HepG2 (cell line): Measurements from ENCODE around the gene MTA3. TPM values are rescaled to one million over a fixed set of nuclear protein-coding genes. Genes with fewer than 3 reads are reported as not detected.
"Not testable (repeated sequence)": the region's sequence is repeated elsewhere in the genome, so short reads cannot be mapped to it uniquely, and the experiment has no call there.

ENCODE experiments used
- ATAC-seq: fragments of 200-7000 bp; cut with Tn5 transposase; 3 replicates; pipeline ENCODE4 v1.9.1; 2020; ENCODE audit warnings: mild to moderate bottlenecking, moderate library complexity
- BruUV-seq: library from RNA; stranded (reverse); fragments of 400-500 nt; replicated peaks from 2 replicates; lab custom pipeline; 2021; lab: Mats Ljungman, UMichigan
- CTCF ChIA-PET: fragments of 300-600 bp; formaldehyde crosslinking; extraction: SDS; loops from one replicate; lab custom pipeline; 2021; ENCODE audit warnings: low total read pairs, inconsistent platforms, low intra/inter-chr PET ratio; lab: Yijun Ruan, JAX
- POLR2A ChIA-PET: fragments of 350-600 bp; sonication (Branson Sonifier 250); formaldehyde crosslinking; loops from one replicate; lab custom pipeline; 2020; ENCODE audit warnings: antibody characterized with exemption, inconsistent platforms; lab: Yijun Ruan, JAX
- DNase-seq: peaks from one replicate; pipeline ENCODE4 v3.0.0-alpha.2; 2015; ENCODE audit warnings: low spot score
- FAIRE-seq: peaks from 3 replicates; lab custom pipeline; 2011; peaks lifted over from hg19 to GRCh38; lab: Jason Lieb, UNC
- H2AFZ ChIP-seq: one replicate; pipeline ENCODE4 v1.6.1; 2011; ENCODE audit warnings: low read length, inconsistent platforms
- H3K27ac ChIP-seq: fragments of 300-600 bp; 3 replicates; pipeline ENCODE4 v1.8.0; 2011; ENCODE audit warnings: mixed run types, mild to moderate bottlenecking, mixed read lengths, low read length, inconsistent platforms; ENCODE audit not compliant: insufficient read depth; ENCODE audit errors: extremely low read length
- H3K27me3 ChIP-seq, 2 experiments: fragments of 200-600 bp in 1 of 2; 2 replicates in 1 of 2; 3 replicates in 1 of 2; pipeline versions ENCODE4 v1.6.0 to v1.8.0; 2011; ENCODE audit warnings: low read length in 2 of 2, mild to moderate bottlenecking in 2 of 2, moderate library complexity in 2 of 2, inconsistent platforms in 1 of 2; ENCODE audit not compliant: insufficient read depth in 2 of 2, control insufficient read depth in 1 of 2
- H3K36me3 ChIP-seq, 2 experiments: fragments of 200-600 bp in 1 of 2; replicated peaks in 1 of 2; 2 replicates in 1 of 2; 3 replicates in 1 of 2; pipeline versions ENCODE4 v1.5.1 to v1.8.0; 2011; ENCODE audit warnings: low read length in 2 of 2, inconsistent platforms in 1 of 2; ENCODE audit not compliant: insufficient read depth in 2 of 2, control insufficient read depth in 1 of 2
- H3K4me1 ChIP-seq: 2 replicates; pipeline ENCODE4 v1.5.1; 2012; ENCODE audit warnings: low read length, inconsistent platforms; ENCODE audit not compliant: insufficient read depth
- H3K4me2 ChIP-seq: 2 replicates; pipeline ENCODE4 v1.6.0; 2011; ENCODE audit warnings: low read depth, low read length, inconsistent platforms
- H3K4me3 ChIP-seq, 3 experiments: fragments of 200-600 bp in 1 of 3; sonication (generic), shearing (Covaris generic) in 1 of 3; replicated peaks in 1 of 3; 2 replicates each; pipeline ENCODE4 v1.5.1; 2011 to 2016; ENCODE audit warnings: low read length in 3 of 3, inconsistent platforms in 2 of 3, low read depth in 2 of 3, mild to moderate bottlenecking in 2 of 3, control low read depth in 1 of 3, mixed read lengths in 1 of 3; ENCODE audit not compliant: insufficient read depth in 1 of 3
- H3K79me2 ChIP-seq: one replicate; pipeline ENCODE4 v1.6.1; 2011; ENCODE audit warnings: low read length, inconsistent platforms; ENCODE audit not compliant: insufficient read depth
- H3K9ac ChIP-seq: 2 replicates; pipeline ENCODE4 v1.6.0; 2011; ENCODE audit warnings: mild to moderate bottlenecking, low read depth, low read length, inconsistent platforms; ENCODE audit not compliant: insufficient read depth
- H3K9me3 ChIP-seq: 2 replicates; pipeline ENCODE4 v1.5.1; 2012; ENCODE audit warnings: mild to moderate bottlenecking, low read length
- H4K20me1 ChIP-seq: 2 replicates; pipeline ENCODE4 v1.6.0; 2011; ENCODE audit warnings: inconsistent platforms, mild to moderate bottlenecking, low read length, moderate library complexity; ENCODE audit not compliant: insufficient read depth
- GATAD2A ChIP-seq: IDR thresholded peaks from 2 replicates; pipeline ENCODE4 v1.6.1; 2016
- HNF4A ChIP-seq: sonication (generic); formaldehyde crosslinking; IDR thresholded peaks from 2 replicates; pipeline ENCODE4 v1.4.0; 2020; ENCODE audit warnings: missing genetic modification reagents
- KLF12 ChIP-seq: sonication (generic); formaldehyde crosslinking; IDR thresholded peaks from 2 replicates; pipeline ENCODE4 v1.4.0; 2020; ENCODE audit warnings: missing genetic modification reagents, borderline replicate concordance
- LCORL ChIP-seq, 2 experiments: fragments of 450-650 bp in 1 of 2; sonication (generic) in 1 of 2; formaldehyde crosslinking in 1 of 2; IDR thresholded peaks; 2 replicates each; pipeline versions ENCODE4 v1.5.0 to v1.6.1; 2017 to 2020; ENCODE audit warnings: antibody characterized with exemption in 1 of 2, missing genetic modification reagents in 1 of 2
- RAD21 ChIP-seq: fragments of 450-650 bp; formaldehyde crosslinking; IDR thresholded peaks from 2 replicates; pipeline ENCODE4 v1.5.0; 2020; ENCODE audit warnings: mild to moderate bottlenecking
- SALL1 ChIP-seq: sonication (generic); formaldehyde crosslinking; IDR thresholded peaks from 2 replicates; pipeline ENCODE4 v1.8.0; 2022; ENCODE audit warnings: mild to moderate bottlenecking, missing genetic modification reagents
- SMC3 ChIP-seq: IDR thresholded peaks from 2 replicates; pipeline ENCODE4 v1.6.1; 2011; ENCODE audit warnings: low read length, improper control_type of control experiment
- ZFX ChIP-seq: sonication (generic); formaldehyde crosslinking; IDR thresholded peaks from 2 replicates; pipeline ENCODE4 v1.4.0; 2020; ENCODE audit warnings: mild to moderate bottlenecking, low read depth, missing genetic modification reagents, moderate library complexity
- ZNF296 ChIP-seq: sonication (generic); formaldehyde crosslinking; conservative IDR thresholded peaks from 2 replicates; pipeline ENCODE4 v1.5.0; 2020; ENCODE audit warnings: mild to moderate bottlenecking, missing genetic modification reagents
- ZNF629 ChIP-seq: sonication (generic); formaldehyde crosslinking; conservative IDR thresholded peaks from 2 replicates; pipeline ENCODE4 v1.5.0; 2020; ENCODE audit warnings: missing genetic modification reagents
- WGBS: methylation state at CpG from one replicate; pipeline ENCODE4 v1.1.6; 2017; ENCODE audit warnings: low lambda C conversion rate; 5-methylcytosine and 5-hydroxymethylcytosine counted together
- in situ Hi-C: cut with HindIII; loops from 2 replicates; pipeline ENCODE4 v1.10.0; 2017; ENCODE audit warnings: low pct_unique_long_range_greater_than_20kb; ENCODE audit not compliant: extremely low pct_ligation_motif_present
- intact Hi-C: fragments of 100-400 bp; cut with micrococcal nuclease; formaldehyde crosslinking; loops from one replicate; pipeline ENCODE4 v1.10.0; 2022; ENCODE audit not compliant: unreplicated experiment
- polyA plus RNA-seq, 8 experiments: library from polyadenylated mRNA; depleted of rRNA in 3 of 8; stranded (reverse) in 7 of 8; unstranded in 1 of 8; fragments of >200 nt; fragmentation: Illumina TruSeq in 4 of 8; extraction: Trizol in 4 of 8; gene quantifications; 2 replicates each; pipeline versions ENCODE4 v1.2.1 to v1.2.3, GENCODE V29; 2011 to 2016; ENCODE audit warnings: low read depth in 4 of 8, missing spikeins in 1 of 8, mixed read lengths in 1 of 8; ENCODE audit not compliant: insufficient read depth in 1 of 8
- total RNA-seq, 5 experiments: library from RNA; depleted of rRNA; stranded (reverse); fragments of >200 nt; fragmentation: Illumina TruSeq; extraction: Trizol; gene quantifications; 2 replicates each; pipeline ENCODE4 v1.2.3, GENCODE V29; 2016; ENCODE audit warnings: low read depth in 1 of 5
- TF ChIP-seq, protein P1 (sequence below): IDR thresholded peaks from 2 replicates; pipeline ENCODE4 v1.4.0; 2020; ENCODE audit warnings: mild to moderate bottlenecking, missing genetic modification reagents
- TF ChIP-seq, protein P2 (sequence below): sonication (generic); formaldehyde crosslinking; IDR thresholded peaks from 2 replicates; pipeline ENCODE4 v1.4.0; 2020; ENCODE audit warnings: missing genetic modification reagents, borderline replicate concordance
- TF ChIP-seq, protein P3 (sequence below): sonication (generic); formaldehyde crosslinking; IDR thresholded peaks from 2 replicates; pipeline ENCODE4 v1.5.0; 2020; ENCODE audit warnings: mild to moderate bottlenecking, missing genetic modification reagents, moderate library complexity

MTA3 gene
- total and polyA plus RNA-seq, 2 of the 13 experiments (the other 11 are each of a cell fraction or from before 2014, with no cell fraction given), result 48.8 to 77.8 TPM

DNA sequence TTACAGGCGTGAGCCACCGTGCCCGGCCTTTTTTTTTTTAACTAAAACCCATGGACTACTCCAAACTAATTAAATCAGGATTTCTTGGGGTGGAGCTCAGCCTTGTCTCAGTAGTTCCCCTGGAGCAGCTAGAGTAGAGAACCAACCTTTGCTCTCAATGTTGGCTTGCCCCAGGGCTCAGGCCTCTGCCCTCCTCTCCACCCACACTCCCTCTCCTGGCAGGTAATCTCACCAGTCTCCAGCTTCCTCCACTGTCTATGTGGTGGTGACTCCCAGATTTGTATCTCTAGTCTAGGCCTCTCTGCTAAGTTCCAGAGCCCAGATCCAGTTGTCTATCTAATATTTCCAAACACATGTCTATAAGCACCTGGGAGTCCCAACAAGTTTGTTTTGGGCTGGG, 9.6 kb upstream of the MTA3 start (continued):
- TF ChIP-seq, protein P1, sequence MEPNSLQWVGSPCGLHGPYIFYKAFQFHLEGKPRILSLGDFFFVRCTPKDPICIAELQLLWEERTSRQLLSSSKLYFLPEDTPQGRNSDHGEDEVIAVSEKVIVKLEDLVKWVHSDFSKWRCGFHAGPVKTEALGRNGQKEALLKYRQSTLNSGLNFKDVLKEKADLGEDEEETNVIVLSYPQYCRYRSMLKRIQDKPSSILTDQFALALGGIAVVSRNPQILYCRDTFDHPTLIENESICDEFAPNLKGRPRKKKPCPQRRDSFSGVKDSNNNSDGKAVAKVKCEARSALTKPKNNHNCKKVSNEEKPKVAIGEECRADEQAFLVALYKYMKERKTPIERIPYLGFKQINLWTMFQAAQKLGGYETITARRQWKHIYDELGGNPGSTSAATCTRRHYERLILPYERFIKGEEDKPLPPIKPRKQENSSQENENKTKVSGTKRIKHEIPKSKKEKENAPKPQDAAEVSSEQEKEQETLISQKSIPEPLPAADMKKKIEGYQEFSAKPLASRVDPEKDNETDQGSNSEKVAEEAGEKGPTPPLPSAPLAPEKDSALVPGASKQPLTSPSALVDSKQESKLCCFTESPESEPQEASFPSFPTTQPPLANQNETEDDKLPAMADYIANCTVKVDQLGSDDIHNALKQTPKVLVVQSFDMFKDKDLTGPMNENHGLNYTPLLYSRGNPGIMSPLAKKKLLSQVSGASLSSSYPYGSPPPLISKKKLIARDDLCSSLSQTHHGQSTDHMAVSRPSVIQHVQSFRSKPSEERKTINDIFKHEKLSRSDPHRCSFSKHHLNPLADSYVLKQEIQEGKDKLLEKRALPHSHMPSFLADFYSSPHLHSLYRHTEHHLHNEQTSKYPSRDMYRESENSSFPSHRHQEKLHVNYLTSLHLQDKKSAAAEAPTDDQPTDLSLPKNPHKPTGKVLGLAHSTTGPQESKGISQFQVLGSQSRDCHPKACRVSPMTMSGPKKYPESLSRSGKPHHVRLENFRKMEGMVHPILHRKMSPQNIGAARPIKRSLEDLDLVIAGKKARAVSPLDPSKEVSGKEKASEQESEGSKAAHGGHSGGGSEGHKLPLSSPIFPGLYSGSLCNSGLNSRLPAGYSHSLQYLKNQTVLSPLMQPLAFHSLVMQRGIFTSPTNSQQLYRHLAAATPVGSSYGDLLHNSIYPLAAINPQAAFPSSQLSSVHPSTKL (CRISPR knock-in tag), result 0 out of 2 replicates have a peak, but pooled peaks have one; percentile 23
- TF ChIP-seq LCORL (IDR thresholded peaks at IDR 0.05) (no peak), LCORL (CRISPR knock-in tag; IDR thresholded peaks at IDR 0.05) (no peak; the same call in 1 of the 2 replicates), ZNF629 (CRISPR knock-in tag) (no peak), ZFX (CRISPR knock-in tag) (peak; percentile 58), HNF4A (CRISPR knock-in tag) (peak; percentile 61), RAD21 (CRISPR knock-in tag) (peak; percentile 45; the same call in 1 of the 2 replicates), KLF12 (CRISPR knock-in tag) (peak; percentile 100), SALL1 (CRISPR knock-in tag) (peak; percentile 31; the same call in 1 of the 2 replicates), SMC3 (peak; percentile 68; the same call in 1 of the 2 replicates), ZNF296 (CRISPR knock-in tag) (peak; percentile 98), GATAD2A (CRISPR knock-in tag) (0 out of 2 replicates have a peak, but pooled peaks have one; percentile 9)
- TF ChIP-seq, protein P2, sequence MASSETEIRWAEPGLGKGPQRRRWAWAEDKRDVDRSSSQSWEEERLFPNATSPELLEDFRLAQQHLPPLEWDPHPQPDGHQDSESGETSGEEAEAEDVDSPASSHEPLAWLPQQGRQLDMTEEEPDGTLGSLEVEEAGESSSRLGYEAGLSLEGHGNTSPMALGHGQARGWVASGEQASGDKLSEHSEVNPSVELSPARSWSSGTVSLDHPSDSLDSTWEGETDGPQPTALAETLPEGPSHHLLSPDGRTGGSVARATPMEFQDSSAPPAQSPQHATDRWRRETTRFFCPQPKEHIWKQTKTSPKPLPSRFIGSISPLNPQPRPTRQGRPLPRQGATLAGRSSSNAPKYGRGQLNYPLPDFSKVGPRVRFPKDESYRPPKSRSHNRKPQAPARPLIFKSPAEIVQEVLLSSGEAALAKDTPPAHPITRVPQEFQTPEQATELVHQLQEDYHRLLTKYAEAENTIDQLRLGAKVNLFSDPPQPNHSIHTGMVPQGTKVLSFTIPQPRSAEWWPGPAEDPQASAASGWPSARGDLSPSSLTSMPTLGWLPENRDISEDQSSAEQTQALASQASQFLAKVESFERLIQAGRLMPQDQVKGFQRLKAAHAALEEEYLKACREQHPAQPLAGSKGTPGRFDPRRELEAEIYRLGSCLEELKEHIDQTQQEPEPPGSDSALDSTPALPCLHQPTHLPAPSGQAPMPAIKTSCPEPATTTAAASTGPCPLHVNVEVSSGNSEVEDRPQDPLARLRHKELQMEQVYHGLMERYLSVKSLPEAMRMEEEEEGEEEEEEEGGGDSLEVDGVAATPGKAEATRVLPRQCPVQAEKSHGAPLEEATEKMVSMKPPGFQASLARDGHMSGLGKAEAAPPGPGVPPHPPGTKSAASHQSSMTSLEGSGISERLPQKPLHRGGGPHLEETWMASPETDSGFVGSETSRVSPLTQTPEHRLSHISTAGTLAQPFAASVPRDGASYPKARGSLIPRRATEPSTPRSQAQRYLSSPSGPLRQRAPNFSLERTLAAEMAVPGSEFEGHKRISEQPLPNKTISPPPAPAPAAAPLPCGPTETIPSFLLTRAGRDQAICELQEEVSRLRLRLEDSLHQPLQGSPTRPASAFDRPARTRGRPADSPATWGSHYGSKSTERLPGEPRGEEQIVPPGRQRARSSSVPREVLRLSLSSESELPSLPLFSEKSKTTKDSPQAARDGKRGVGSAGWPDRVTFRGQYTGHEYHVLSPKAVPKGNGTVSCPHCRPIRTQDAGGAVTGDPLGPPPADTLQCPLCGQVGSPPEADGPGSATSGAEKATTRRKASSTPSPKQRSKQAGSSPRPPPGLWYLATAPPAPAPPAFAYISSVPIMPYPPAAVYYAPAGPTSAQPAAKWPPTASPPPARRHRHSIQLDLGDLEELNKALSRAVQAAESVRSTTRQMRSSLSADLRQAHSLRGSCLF (CRISPR knock-in tag), result no peak
- TF ChIP-seq, protein P3, sequence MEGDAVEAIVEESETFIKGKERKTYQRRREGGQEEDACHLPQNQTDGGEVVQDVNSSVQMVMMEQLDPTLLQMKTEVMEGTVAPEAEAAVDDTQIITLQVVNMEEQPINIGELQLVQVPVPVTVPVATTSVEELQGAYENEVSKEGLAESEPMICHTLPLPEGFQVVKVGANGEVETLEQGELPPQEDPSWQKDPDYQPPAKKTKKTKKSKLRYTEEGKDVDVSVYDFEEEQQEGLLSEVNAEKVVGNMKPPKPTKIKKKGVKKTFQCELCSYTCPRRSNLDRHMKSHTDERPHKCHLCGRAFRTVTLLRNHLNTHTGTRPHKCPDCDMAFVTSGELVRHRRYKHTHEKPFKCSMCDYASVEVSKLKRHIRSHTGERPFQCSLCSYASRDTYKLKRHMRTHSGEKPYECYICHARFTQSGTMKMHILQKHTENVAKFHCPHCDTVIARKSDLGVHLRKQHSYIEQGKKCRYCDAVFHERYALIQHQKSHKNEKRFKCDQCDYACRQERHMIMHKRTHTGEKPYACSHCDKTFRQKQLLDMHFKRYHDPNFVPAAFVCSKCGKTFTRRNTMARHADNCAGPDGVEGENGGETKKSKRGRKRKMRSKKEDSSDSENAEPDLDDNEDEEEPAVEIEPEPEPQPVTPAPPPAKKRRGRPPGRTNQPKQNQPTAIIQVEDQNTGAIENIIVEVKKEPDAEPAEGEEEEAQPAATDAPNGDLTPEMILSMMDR, result peak; percentile 71

DNA sequence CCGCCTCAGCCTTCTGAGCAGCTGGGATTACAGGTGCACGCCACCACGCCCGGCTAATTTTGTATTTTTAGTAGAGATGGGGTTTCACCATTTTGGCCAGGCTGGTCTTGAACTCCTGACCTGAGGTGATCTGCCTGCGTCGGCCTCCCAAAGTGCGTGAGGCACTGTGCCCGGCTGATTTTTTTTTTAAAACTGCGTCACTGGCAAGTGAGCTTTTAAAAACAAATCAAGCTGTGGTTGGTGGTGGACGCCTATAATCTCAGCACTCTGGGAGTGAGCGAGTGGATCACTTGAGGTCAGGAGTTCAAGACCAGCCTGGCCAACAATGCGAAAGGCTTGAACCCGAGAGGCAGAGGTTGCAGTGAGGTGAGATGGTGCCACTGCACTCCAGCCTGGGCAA, 8.3 kb upstream of the MTA3 start:
- FAIRE-seq, CTCF ChIA-PET, BruUV-seq, H2AFZ ChIP-seq, ATAC-seq, DNase-seq, POLR2A ChIA-PET, H3K27me3 ChIP-seq, H4K20me1 ChIP-seq, H3K36me3 ChIP-seq, H3K4me2 ChIP-seq, H3K9ac ChIP-seq, H3K27ac ChIP-seq, H3K79me2 ChIP-seq, H3K4me3 ChIP-seq, intact Hi-C loops, H3K9me3 ChIP-seq, in situ Hi-C loops: not testable (repeated sequence)
- WGBS, result 96% methylated on average over 13 of the region's 13 CpGs
- peaks cover 34% of the 10 kb centered on the region for H3K4me1 ChIP-seq
